ENCODE measurements around the gene RFPL3. TPM values are rescaled to one million over a fixed set of nuclear protein-coding genes. Genes with fewer than 3 reads are reported as not detected.

RFPL3 gene
- total RNA-seq, 1 donor from 2014 or later = not detected

GRCh38 chr22:32328306-32329201, 29.1 kb upstream of the RFPL3 start:
- H3K4me3 ChIP-seq (ENCODE audit: low read length in 3 of 3) = no peak overlapping the region
- peaks cover 0 to 2% (median 0%) of the 10 kb centered on the region in 3 donors for H3K4me1 ChIP-seq (ENCODE audit: control insufficient read depth in 3 of 3, insufficient read depth in 3 of 3, low read length in 3 of 3)
- H3K9ac ChIP-seq (ENCODE audit: low read depth in 1 of 3, low read length in 3 of 3) = no peak overlapping the region
- H3K27me3 ChIP-seq (ENCODE audit: control insufficient read depth in 3 of 3, insufficient read depth in 3 of 3, low read length in 3 of 3) = peaks cover 2 to 12% (median 5%) of the 10 kb centered on the region in 3 donors
- peaks cover 0 to 2% (median 2%) of the 10 kb centered on the region in 3 donors for H3K9me3 ChIP-seq (ENCODE audit: control insufficient read depth in 3 of 3, low read length in 3 of 3)
- no peaks in the 10 kb centered on the region for H3K36me3 ChIP-seq (ENCODE audit: control insufficient read depth in 3 of 3, insufficient read depth in 3 of 3, low read length in 3 of 3)
- no peak overlapping the region for H3K27ac ChIP-seq (ENCODE audit: low read depth, low read length)

GRCh38 chr22:32329202-32329645, 28.4 kb upstream of the RFPL3 start:
- no peak overlapping the region for H3K9ac ChIP-seq (ENCODE audit: low read depth in 1 of 3, low read length in 3 of 3)
- peaks cover 0 to 2% (median 2%) of the 10 kb centered on the region in 3 donors for H3K9me3 ChIP-seq (ENCODE audit: control insufficient read depth in 3 of 3, low read length in 3 of 3)
- H3K27me3 ChIP-seq (ENCODE audit: control insufficient read depth in 3 of 3, insufficient read depth in 3 of 3, low read length in 3 of 3) = peaks cover 6 to 18% (median 11%) of the 10 kb centered on the region in 3 donors
- peaks cover 0 to 2% (median 0%) of the 10 kb centered on the region in 3 donors for H3K4me1 ChIP-seq (ENCODE audit: control insufficient read depth in 3 of 3, insufficient read depth in 3 of 3, low read length in 3 of 3)
- no peaks in the 10 kb centered on the region for H3K36me3 ChIP-seq (ENCODE audit: control insufficient read depth in 3 of 3, insufficient read depth in 3 of 3, low read length in 3 of 3)
- H3K27ac ChIP-seq (ENCODE audit: low read depth, low read length) = no peak overlapping the region
- H3K4me3 ChIP-seq (ENCODE audit: low read length in 3 of 3) = no peak overlapping the region

- Histone ChIP-seq H3K9me3 (ENCODE audit: control insufficient read depth in 3 of 3, low read length in 3 of 3) (peaks cover 0 to 2% (median 2%) of the 10 kb centered on the region in 3 donors), H3K27me3 (ENCODE audit: control insufficient read depth in 3 of 3, insufficient read depth in 3 of 3, low read length in 3 of 3) (peaks cover 12 to 25% (median 20%) of the 10 kb centered on the region in 3 donors), H3K4me1 (ENCODE audit: control insufficient read depth in 3 of 3, insufficient read depth in 3 of 3, low read length in 3 of 3) (peaks cover 0 to 2% (median 0%) of the 10 kb centered on the region in 3 donors), H3K9ac (ENCODE audit: low read depth in 1 of 3, low read length in 3 of 3) (no peak overlapping the region), H3K27ac (ENCODE audit: low read depth, low read length) (no peak overlapping the region), H3K4me3 (ENCODE audit: low read length in 3 of 3) (no peak overlapping the region), H3K36me3 (ENCODE audit: control insufficient read depth in 3 of 3, insufficient read depth in 3 of 3, low read length in 3 of 3) (no peaks in the 10 kb centered on the region)
Measured at GRCh38 chr22:32331236-32331917, 26.3 kb upstream of the RFPL3 start.

- Histone ChIP-seq H3K27me3 (ENCODE audit: control insufficient read depth in 3 of 3, insufficient read depth in 3 of 3, low read length in 3 of 3) (peaks cover 12 to 25% (median 20%) of the 10 kb centered on the region in 3 donors), H3K9ac (ENCODE audit: low read depth in 1 of 3, low read length in 3 of 3) (no peak overlapping the region), H3K36me3 (ENCODE audit: control insufficient read depth in 3 of 3, insufficient read depth in 3 of 3, low read length in 3 of 3) (no peaks in the 10 kb centered on the region), H3K27ac (ENCODE audit: low read depth, low read length) (no peak overlapping the region), H3K4me1 (ENCODE audit: control insufficient read depth in 3 of 3, insufficient read depth in 3 of 3, low read length in 3 of 3) (peaks cover 0 to 2% (median 0%) of the 10 kb centered on the region in 3 donors), H3K9me3 (ENCODE audit: control insufficient read depth in 3 of 3, low read length in 3 of 3) (no peaks in the 10 kb centered on the region), H3K4me3 (ENCODE audit: low read length in 3 of 3) (no peak overlapping the region)
Measured at GRCh38 chr22:32331918-32332725, 25.5 kb upstream of the RFPL3 start.

- H3K27me3 ChIP-seq (ENCODE audit: control insufficient read depth in 3 of 3, insufficient read depth in 3 of 3, low read length in 3 of 3) = peaks cover 12 to 25% (median 20%) of the 10 kb centered on the region in 3 donors
- H3K36me3 ChIP-seq (ENCODE audit: control insufficient read depth in 3 of 3, insufficient read depth in 3 of 3, low read length in 3 of 3) = no peaks in the 10 kb centered on the region
- H3K27ac ChIP-seq (ENCODE audit: low read depth, low read length) = no peak overlapping the region
- peaks cover 0 to 2% (median 0%) of the 10 kb centered on the region in 3 donors for H3K4me1 ChIP-seq (ENCODE audit: control insufficient read depth in 3 of 3, insufficient read depth in 3 of 3, low read length in 3 of 3)
- no peak overlapping the region for H3K9ac ChIP-seq (ENCODE audit: low read depth in 1 of 3, low read length in 3 of 3)
- no peak overlapping the region for H3K4me3 ChIP-seq (ENCODE audit: low read length in 3 of 3)
- H3K9me3 ChIP-seq (ENCODE audit: control insufficient read depth in 3 of 3, low read length in 3 of 3) = no peaks in the 10 kb centered on the region
Measured at GRCh38 chr22:32333141-32333768, 24.4 kb upstream of the RFPL3 start.

- Histone ChIP-seq H3K4me1 (ENCODE audit: control insufficient read depth in 3 of 3, insufficient read depth in 3 of 3, low read length in 3 of 3) (peaks cover 0 to 2% (median 0%) of the 10 kb centered on the region in 3 donors), H3K27me3 (ENCODE audit: control insufficient read depth in 3 of 3, insufficient read depth in 3 of 3, low read length in 3 of 3) (peaks cover 12 to 27% (median 22%) of the 10 kb centered on the region in 3 donors), H3K4me3 (ENCODE audit: low read length in 3 of 3) (no peak overlapping the region), H3K9me3 (ENCODE audit: control insufficient read depth in 3 of 3, low read length in 3 of 3) (no peaks in the 10 kb centered on the region), H3K9ac (ENCODE audit: low read depth in 1 of 3, low read length in 3 of 3) (no peak overlapping the region), H3K27ac (ENCODE audit: low read depth, low read length) (no peak overlapping the region), H3K36me3 (ENCODE audit: control insufficient read depth in 3 of 3, insufficient read depth in 3 of 3, low read length in 3 of 3) (no peaks in the 10 kb centered on the region)
Measured at GRCh38 chr22:32333769-32334659, 23.7 kb upstream of the RFPL3 start.

GRCh38 chr22:32334660-32335365, 22.9 kb upstream of the RFPL3 start:
- no peak overlapping the region for H3K9ac ChIP-seq (ENCODE audit: low read depth in 1 of 3, low read length in 3 of 3)
- H3K4me1 ChIP-seq (ENCODE audit: control insufficient read depth in 3 of 3, insufficient read depth in 3 of 3, low read length in 3 of 3) = peaks cover 0 to 2% (median 0%) of the 10 kb centered on the region in 3 donors
- H3K4me3 ChIP-seq (ENCODE audit: low read length in 3 of 3) = no peak overlapping the region
- H3K27ac ChIP-seq (ENCODE audit: low read depth, low read length) = no peak overlapping the region
- H3K36me3 ChIP-seq (ENCODE audit: control insufficient read depth in 3 of 3, insufficient read depth in 3 of 3, low read length in 3 of 3) = no peaks in the 10 kb centered on the region
- H3K27me3 ChIP-seq (ENCODE audit: control insufficient read depth in 3 of 3, insufficient read depth in 3 of 3, low read length in 3 of 3) = peaks cover 15 to 35% (median 27%) of the 10 kb centered on the region in 3 donors
- H3K9me3 ChIP-seq (ENCODE audit: control insufficient read depth in 3 of 3, low read length in 3 of 3) = no peaks in the 10 kb centered on the region

- H3K9ac ChIP-seq (ENCODE audit: low read depth in 1 of 3, low read length in 3 of 3) = no peak overlapping the region
Measured at GRCh38 chr22:32335471-32335870, 22.2 kb upstream of the RFPL3 start.

More at GRCh38 chr22:32335471-32335870, 22.2 kb upstream of the RFPL3 start:
- Histone ChIP-seq H3K36me3 (ENCODE audit: control insufficient read depth in 3 of 3, insufficient read depth in 3 of 3, low read length in 3 of 3) (no peaks in the 10 kb centered on the region), H3K9me3 (ENCODE audit: control insufficient read depth in 3 of 3, low read length in 3 of 3) (no peaks in the 10 kb centered on the region), H3K4me1 (ENCODE audit: control insufficient read depth in 3 of 3, insufficient read depth in 3 of 3, low read length in 3 of 3) (peaks cover 0 to 2% (median 0%) of the 10 kb centered on the region in 3 donors), H3K27me3 (ENCODE audit: control insufficient read depth in 3 of 3, insufficient read depth in 3 of 3, low read length in 3 of 3) (peaks cover 21 to 41% (median 33%) of the 10 kb centered on the region in 3 donors), H3K27ac (ENCODE audit: low read depth, low read length) (no peak overlapping the region), H3K4me3 (ENCODE audit: low read length in 3 of 3) (no peak overlapping the region)

Measured in skeletal muscle tissue (tissue), 4 donors.